Amniotic stem cell (primary cell): ENCODE results near the gene MECR.

Source experiments
- DNase-seq: peaks from one replicate; lab custom pipeline; 2025; lab: John Stamatoyannopoulos, UW

Gene MECR

DNA sequence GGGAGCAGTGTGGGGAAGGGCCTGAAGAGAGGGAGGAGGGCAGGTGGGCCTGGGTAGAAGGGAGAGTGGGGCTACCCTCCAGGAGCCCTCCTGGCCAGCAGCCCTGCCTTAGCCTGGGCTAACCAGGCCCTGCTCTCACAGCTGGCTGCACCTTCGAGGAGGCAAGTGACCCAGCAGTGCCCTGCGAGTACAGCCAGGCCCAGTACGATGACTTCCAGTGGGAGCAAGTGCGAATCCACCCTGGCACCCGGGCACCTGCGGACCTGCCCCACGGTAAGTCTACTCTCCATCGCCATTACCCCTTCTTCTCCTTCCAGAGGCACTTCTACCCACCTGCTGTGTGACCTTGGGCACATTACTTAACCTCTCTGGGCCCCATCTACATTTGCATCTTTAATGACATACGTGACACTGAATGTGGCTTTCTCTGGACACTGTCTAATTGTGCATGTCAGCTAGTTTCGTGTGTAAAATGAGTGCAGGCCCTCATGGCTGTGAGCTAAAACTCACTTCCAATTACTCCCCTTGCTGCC is 24.5 kb upstream of the MECR start:
- DNase-seq, result no peak

- no peak for DNase-seq
These were observed 23.6 kb upstream of the MECR start for GRCh38 chr1:29254346-29254745.

DNA sequence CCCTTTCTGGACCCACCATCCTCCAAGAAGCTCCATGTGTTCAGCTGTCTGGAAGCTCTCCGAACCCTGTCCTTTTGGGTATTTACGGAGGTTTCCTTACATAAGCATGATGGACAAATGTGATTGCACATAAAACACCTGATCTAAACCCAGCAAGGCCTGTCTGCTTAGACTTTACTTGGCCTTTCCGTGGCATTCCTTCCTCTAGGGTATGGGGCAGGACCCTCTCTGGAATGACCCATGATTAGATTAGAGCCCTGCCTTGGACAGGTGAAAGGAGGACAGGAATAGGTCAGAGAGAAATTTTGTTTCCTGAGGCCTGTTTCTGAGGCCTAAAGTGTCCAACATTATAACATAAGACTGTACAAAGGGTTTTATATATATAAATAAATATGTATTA is 22.4 kb upstream of the MECR start:
- DNase-seq, result no peak

GRCh38 chr1:29251164-29252124 is 20.7 kb upstream of the MECR start:
- DNase-seq, result no peak

- no peak for DNase-seq
These were observed 19.3 kb upstream of the MECR start for GRCh38 chr1:29249951-29250581.

GRCh38 chr1:29249170-29249691 is 18.5 kb upstream of the MECR start:
- no peak for DNase-seq

DNA sequence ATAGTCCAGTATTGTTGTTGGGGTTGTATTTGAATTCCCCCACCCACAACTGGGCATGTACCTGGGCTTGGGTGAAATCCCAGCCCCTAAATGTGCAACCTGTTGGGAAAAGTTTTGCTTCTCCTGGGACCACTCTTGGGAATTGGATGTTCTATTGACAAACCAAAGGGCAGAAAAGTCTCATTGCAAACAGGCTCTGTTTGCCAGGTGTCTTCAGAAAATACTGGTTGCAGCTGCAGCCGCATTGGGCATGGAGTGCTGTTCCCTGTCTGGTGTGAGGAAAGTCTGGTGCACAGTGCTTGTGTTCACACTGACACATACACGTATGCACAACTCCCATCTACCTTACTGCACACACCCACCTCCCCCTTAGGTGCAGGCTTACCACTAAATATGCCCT is 17.7 kb upstream of the MECR start:
- no peak for DNase-seq

- DNase-seq, result no peak
These were observed 17.0 kb upstream of the MECR start for GRCh38 chr1:29247571-29248273.

DNA sequence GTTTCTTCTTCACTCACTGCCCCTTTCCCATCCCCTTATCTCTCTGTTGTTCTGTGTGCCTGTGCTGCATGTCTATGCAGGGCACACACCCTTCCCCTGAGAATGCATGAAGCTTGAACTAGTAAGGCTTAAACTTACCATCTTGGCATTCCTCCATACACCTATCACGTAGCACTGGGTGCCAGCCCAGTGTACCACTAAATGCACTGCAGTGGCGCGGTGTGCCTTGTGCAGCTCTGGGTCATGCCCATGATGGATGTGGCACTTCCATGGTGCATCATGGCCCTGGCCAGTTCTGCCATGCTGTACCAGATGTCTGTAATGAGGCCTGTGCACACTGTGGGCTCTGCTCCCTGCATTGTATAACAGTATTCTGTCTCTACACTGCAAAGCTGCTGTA is 16.3 kb upstream of the MECR start:
- no peak for DNase-seq

DNA sequence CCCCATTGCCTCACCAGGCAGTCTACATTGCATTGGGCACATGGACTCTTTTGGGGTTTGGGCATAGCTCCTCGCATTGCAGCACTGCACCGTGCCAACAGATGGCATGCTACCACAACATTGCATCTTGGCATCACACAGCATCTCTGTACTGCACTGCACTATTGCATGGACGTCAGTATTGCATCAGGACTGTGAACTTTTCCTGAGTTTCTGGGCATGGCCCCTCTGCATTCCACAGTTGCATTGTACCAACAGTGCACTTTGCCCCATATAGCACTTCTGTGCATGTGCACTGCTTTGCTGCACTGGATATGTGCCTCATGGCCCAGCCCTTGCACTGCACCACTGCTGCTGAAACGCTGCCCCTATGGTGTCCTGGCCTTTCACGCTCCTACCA is 15.1 kb upstream of the MECR start:
- DNase-seq, result no peak

DNA sequence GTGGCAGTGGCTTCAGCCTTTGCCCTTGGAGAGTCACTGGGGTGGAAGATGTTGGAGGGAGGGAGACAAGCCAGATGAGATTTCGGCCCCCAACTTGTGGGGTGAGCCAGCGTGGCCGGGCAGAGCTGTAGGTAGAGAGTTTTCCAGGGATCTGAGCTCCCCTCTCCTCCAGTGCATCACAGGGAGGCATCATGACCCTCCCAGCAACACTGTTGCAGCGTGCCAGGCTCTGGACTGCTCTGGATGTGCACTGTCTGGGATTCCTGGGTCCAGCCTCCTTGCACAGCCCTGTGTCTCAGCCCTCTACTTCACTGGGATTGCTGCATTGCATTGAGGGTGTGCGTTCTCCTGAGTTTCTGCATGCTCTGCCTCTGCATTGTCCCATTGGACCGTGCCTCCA is 14.5 kb upstream of the MECR start:
- DNase-seq, result no peak

DNA sequence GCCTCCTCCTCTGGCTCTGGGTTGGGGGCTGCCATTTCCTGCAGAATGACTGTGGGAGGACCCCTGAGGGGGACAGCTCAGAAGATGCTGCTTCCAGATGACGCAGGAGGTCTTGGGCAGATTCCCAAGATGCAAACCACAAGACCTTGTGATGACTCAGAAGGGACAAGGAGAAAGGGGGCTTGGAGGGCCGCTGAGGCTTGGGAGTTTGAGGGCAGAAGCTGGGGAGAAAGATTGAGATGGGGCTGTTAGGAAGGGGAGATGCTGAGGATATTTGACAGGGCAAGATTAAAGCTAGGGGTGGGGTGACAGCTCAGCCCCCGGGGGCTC is 13.1 kb upstream of the MECR start:
- DNase-seq, result peak; percentile 35

- DNase-seq, result no peak
These were observed 12.5 kb upstream of the MECR start for GRCh38 chr1:29243023-29243870.

- no peak for DNase-seq
These were observed 10.3 kb upstream of the MECR start for GRCh38 chr1:29240986-29241385.

GRCh38 chr1:29240400-29240837 is 9.7 kb upstream of the MECR start:
- no peak for DNase-seq

GRCh38 chr1:29239142-29239541 is 8.4 kb upstream of the MECR start:
- no peak for DNase-seq

DNA sequence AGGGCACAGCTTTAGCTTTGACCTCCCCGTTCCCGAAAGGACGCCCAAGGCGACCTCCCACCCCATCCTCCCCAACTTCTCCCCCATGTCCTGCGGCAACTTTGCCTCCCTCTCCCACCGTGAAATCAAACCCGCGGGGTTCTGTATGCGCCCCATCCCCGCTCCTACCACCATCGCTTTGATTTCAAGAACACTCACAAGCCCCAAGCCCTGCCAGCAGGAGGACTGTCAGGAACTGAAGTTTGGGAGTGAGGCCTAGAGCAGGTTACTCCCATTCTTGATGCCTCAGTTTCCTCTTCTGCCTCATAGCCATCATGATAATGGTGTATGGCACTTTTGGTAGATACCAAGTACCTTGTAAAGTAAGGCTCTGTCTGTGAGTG is 7.9 kb upstream of the MECR start:
- no peak for DNase-seq

DNA sequence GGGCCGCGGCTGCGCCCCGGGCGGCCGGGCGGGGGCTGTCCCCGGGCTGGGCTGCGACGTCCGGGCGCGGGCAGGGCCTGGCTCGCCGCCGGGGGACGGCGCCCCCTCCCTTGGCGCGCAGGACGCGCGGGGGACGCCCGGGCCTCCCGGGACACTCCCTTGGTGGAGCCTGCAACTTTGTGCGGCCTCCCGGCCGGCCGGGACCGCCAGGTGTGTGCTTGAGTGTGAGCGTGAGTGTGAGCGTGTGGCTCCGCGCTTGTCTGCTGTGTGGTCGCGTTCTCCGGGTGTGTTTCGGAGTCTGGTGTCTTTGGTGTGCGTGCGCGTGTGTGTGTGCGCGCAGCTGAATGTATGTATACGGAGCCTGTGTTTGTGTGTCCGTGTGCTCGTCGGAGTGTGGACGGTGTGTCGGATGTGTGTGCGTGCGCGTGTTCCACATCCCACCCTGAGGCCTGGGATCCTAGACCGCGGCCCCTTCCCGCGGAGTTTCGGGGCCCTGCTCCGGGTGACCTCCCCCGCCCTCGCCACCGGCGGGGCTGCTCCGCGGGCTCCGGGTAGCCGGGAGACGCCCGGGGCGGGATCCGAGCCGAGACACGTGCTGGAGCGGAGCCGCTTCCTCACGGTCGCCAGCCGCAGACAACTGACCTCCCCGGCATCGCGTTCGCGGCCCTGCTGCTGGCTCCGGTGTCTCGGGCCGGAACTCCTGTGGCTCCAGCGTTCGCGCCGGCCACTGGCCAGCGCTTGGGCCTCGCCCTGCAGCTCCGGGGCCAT is 7.3 kb upstream of the MECR start:
- DNase-seq, result no peak

GRCh38 chr1:29237129-29237821 is 6.5 kb upstream of the MECR start:
- DNase-seq, result no peak

GRCh38 chr1:29236712-29237128 is 6.0 kb upstream of the MECR start:
- no peak for DNase-seq
